GM12872 (cell line): ENCODE data around the gene VPS18.

Source experiments
- CTCF ChIP-seq: IDR thresholded peaks from 3 replicates; pipeline ENCODE4 v1.5.1; 2011; ENCODE audit warnings: low read depth, mild to moderate bottlenecking, low read length, moderate library complexity; ENCODE audit not compliant: insufficient read depth

Gene VPS18

GRCh38 chr15:40941068-40941527, 46.8 kb downstream of the VPS18 start:
- TF ChIP-seq CTCF = no peak

GRCh38 chr15:40941528-40942336, 47.5 kb downstream of the VPS18 start:
- peak; percentile 49; the same call in 1 of the 3 replicates for TF ChIP-seq CTCF

- no peak for TF ChIP-seq CTCF
These were observed 48.1 kb downstream of the VPS18 start for GRCh38 chr15:40942337-40942854.

- TF ChIP-seq CTCF = no peak
These were observed 48.6 kb downstream of the VPS18 start for GRCh38 chr15:40942878-40943277.

- TF ChIP-seq CTCF = no peak
These were observed 49.6 kb downstream of the VPS18 start for GRCh38 chr15:40943764-40944365.

GRCh38 chr15:40944510-40945296, 50.5 kb downstream of the VPS18 start:
- no peak for TF ChIP-seq CTCF
